ENCODE results near the gene FLT3.
"Not testable (repeated sequence)": the region's sequence is repeated elsewhere in the genome, so short reads cannot be mapped to it uniquely, and the experiment has no call there.

Gene FLT3

GRCh38 chr13:27971236-27971645, 129.1 kb downstream of the FLT3 start:
- no peak for FAIRE-seq

- no peak for FAIRE-seq
Observed at GRCh38 chr13:27970382-27971235, 129.8 kb downstream of the FLT3 start.

- no peak for FAIRE-seq
Observed at GRCh38 chr13:27969866-27970229, 130.5 kb downstream of the FLT3 start.

- no peak for FAIRE-seq
Observed at GRCh38 chr13:27969082-27969865, 131.1 kb downstream of the FLT3 start, which contains the start of gene CDX2. Gene CDX2 (minus strand): TSS chr13:27969315. CDS start chr13:27969006, 309 bp downstream.

- no peak for FAIRE-seq
Observed at GRCh38 chr13:27968316-27969081, 131.9 kb downstream of the FLT3 start.

- no peak for FAIRE-seq
Observed at GRCh38 chr13:27967736-27968315, 132.6 kb downstream of the FLT3 start.

- FAIRE-seq: no peak
Observed at GRCh38 chr13:27967203-27967735, 133.1 kb downstream of the FLT3 start.

- FAIRE-seq: no peak
Observed at GRCh38 chr13:27966641-27967202, 133.7 kb downstream of the FLT3 start.

GRCh38 chr13:27965740-27966640, 134.4 kb downstream of the FLT3 start:
- FAIRE-seq: no peak

GRCh38 chr13:27965343-27965739, 135.0 kb downstream of the FLT3 start:
- no peak for FAIRE-seq

GRCh38 chr13:27964741-27965323, 135.5 kb downstream of the FLT3 start:
- no peak for FAIRE-seq

GRCh38 chr13:27964206-27964605, 136.2 kb downstream of the FLT3 start:
- not testable (repeated sequence) for FAIRE-seq

- no peak for FAIRE-seq
Observed at GRCh38 chr13:27963491-27963890, 136.9 kb downstream of the FLT3 start.

- FAIRE-seq: no peak
Observed at GRCh38 chr13:27962982-27963381, 137.4 kb downstream of the FLT3 start.

- FAIRE-seq: no peak
Observed at GRCh38 chr13:27962128-27962841, 138.1 kb downstream of the FLT3 start.

GRCh38 chr13:27961227-27962085, 138.9 kb downstream of the FLT3 start:
- FAIRE-seq: no peak

GRCh38 chr13:27960362-27961226, 139.8 kb downstream of the FLT3 start:
- no peak for FAIRE-seq

- no peak for FAIRE-seq
Observed at GRCh38 chr13:27959976-27960361, 140.4 kb downstream of the FLT3 start.

Data from A204.1 (cell line).